ENCODE data around the gene EHD4.
A peak's percentile ranks its signal among the peaks of the same experiment; 100 is the strongest.

The EHD4 gene

DNA sequence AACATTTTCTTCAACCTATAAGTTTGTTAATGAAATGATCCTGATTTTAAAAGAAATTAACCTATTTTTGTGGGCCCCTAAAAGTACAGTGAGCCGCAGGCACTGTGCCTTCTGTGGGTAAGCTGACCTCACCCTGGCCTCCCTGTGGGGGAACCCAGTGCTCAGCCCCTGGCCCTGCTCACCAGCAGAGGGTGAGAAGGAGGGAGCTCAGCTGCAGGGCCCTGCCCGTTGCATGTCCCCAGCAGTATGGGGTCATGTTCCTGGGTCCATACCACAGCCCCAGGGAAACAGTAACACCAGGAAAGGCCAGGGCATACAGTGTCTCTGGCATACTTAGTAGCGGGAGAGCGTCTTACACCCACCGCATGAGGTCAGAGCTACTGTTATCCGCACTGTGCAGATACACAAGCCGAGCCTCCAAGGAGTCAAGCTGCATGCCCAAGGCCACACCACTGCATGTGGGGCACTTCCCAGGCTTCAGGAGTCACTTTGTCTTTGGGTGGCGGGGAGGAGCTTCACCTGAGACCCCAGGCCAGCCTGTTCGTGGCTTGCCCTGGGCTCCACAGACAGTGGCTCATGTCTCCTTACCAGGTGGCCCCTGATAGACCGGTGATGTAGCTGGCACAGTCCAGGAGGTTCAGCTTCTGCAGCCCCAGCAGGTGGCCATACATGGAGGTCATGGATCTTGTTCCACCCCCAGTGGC lies 22.6 kb upstream of the EHD4 start:
- DNase-seq (ENCODE audit: low spot score) = no peak

DNA sequence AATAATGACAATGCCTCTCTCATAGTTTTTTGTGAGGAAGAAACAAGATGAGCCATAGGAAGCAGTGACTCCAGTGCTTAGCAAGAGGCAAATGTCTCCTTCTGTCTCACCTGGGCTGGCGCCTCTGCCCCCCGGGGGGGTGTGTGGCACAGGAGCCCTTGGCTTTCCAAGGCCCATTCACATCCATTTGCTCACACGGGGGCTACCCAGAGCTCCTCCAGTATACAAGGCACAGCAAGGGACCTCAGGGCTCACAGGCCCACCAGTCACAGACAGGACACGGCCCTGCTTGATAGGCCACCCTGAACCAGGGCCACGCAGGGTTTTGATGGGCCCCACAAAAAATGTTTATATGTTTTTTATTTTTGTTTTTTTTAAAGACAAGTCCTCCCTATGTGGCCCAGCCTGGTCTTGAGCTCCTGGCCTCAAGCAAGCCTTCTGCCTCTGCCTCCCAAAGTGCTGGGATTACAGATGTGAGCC lies 21.9 kb upstream of the EHD4 start:
- DNase-seq (ENCODE audit: low spot score) = no peak

GRCh38 chr15:41993472-41994170 lies 21.3 kb upstream of the EHD4 start:
- DNase-seq (ENCODE audit: low spot score) = no peak

DNA sequence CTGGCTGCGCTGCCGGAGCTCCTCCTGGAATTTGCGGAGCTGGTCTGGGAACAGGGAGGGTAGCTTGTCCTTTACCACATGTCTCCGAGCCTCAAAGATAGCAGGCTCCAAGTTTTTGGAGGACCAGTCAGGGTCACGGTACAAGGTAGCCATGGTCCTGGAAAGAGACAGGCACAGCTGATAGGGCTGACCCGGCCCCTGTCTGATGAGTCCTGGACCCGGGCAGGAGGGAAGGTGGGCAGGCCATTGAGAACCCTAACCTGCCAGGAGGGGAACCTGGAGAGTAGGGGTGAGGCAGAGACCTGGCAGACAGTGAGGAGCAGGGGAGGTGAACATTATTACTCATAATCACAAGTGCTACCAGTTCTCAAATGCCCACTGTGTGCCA lies 20.4 kb upstream of the EHD4 start:
- DNase-seq (ENCODE audit: low spot score) = no peak

GRCh38 chr15:41992151-41992802 lies 19.9 kb upstream of the EHD4 start:
- no peak for DNase-seq (ENCODE audit: low spot score)

- DNase-seq (ENCODE audit: low spot score) = no peak
Observed at GRCh38 chr15:41990691-41991090, 18.3 kb upstream of the EHD4 start.

DNA sequence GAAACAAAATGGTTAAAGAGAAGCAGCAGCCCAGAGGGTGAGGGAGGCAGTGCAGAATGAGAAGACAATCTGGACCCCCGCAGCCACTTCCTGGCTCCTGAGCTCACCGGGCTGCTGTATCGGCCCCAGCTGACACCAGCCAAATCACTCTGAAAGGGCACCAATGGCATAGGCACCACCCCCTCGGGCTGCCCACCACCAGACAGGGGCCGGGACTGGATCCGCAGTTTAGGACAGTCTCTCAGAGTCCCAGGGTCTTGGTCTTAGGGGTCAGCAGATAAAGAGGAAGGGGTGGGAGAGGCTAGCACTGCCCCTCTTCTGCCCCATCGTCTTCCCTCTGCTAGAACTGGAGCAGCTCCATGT lies 17.9 kb upstream of the EHD4 start:
- no peak for DNase-seq (ENCODE audit: low spot score)

- DNase-seq (ENCODE audit: low spot score) = peak; percentile 80
Observed at GRCh38 chr15:41989573-41990242, 17.4 kb upstream of the EHD4 start.

- DNase-seq (ENCODE audit: low spot score) = no peak
Observed at GRCh38 chr15:41988896-41989572, 16.7 kb upstream of the EHD4 start.

DNA sequence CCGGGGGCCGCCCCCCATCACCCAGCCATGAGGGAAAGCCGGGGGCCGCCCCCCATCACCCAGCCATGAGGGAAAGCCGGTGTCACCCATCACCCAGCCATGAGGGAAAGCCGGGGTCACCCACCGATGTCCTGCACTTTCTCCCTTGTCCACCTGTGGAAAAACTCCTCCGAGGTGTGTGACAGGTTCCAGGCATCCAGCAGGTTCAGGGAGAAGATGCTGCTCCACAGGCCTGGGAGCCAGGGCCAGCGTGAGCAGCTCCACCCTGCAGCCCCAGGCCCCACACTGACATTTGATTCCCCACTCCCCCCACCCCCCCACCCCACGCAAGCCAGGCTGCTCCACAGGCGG lies 15.5 kb upstream of the EHD4 start:
- no peak for DNase-seq (ENCODE audit: low spot score)

- no peak for DNase-seq (ENCODE audit: low spot score)
Observed at GRCh38 chr15:41987246-41987924, 15.0 kb upstream of the EHD4 start.

DNA sequence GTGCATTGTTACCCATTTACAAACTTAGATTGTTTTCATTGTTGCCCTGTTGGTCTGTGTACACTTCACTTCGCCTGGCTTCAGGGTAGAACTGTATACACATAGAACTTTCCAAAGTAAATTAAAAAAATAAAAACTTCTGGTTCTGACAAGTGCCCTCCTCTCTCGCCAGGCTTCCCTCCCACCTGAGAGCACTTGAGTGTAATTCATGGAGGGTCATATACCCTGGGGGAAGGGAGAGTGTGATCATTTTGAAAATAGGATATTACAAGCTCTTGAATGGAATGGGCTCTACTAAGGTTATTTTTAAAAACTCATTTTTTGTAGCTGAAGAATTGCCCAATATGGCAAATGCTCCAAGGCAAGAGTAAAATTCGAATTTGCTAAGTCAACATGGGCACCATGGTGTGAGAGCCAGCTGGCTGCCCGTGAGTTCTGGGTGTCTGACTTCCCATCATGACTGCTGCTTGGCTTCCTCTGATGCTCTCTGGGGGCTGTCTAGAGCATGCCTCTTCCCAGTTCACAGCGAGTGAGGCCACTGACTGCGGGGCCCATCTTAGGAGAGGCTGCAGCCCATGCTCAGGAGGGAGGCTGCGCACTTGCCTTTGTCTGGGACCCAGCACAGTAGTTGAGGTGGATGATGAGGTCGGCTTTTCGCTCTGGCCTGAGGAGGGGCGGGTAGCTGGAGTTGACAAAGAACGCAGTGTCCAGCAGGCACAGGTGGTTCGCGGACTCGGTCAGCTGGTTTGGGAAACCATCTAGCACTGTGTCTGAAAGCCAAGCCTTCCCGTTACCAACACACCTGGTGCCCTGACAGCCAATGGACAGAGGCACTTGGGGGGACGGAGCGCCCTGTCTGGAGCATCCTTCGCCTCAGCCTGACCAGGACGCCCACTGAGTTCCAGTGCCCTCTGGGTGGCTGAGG lies 13.1 kb upstream of the EHD4 start:
- no peak for DNase-seq (ENCODE audit: low spot score)

DNA sequence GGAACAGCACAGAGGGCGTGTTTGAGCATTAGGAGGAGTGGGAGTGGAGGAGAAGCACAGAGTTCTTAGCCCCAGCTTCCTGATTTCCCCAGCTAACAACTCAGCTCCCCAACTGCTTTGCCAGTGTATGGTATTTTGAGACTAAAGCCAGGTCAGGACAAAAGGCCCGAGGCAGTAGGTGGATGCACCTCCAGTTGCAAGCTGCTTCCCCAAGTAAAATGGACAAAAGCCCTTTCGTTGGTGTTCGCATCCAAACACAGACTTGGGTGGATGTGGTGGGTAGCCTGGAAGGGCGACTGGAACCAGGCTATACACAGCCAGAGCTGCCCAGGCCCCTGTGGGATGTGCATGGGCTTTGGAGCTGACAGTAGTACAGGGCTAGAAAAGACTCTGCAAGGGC lies 12.3 kb upstream of the EHD4 start:
- no peak for DNase-seq (ENCODE audit: low spot score)

DNA sequence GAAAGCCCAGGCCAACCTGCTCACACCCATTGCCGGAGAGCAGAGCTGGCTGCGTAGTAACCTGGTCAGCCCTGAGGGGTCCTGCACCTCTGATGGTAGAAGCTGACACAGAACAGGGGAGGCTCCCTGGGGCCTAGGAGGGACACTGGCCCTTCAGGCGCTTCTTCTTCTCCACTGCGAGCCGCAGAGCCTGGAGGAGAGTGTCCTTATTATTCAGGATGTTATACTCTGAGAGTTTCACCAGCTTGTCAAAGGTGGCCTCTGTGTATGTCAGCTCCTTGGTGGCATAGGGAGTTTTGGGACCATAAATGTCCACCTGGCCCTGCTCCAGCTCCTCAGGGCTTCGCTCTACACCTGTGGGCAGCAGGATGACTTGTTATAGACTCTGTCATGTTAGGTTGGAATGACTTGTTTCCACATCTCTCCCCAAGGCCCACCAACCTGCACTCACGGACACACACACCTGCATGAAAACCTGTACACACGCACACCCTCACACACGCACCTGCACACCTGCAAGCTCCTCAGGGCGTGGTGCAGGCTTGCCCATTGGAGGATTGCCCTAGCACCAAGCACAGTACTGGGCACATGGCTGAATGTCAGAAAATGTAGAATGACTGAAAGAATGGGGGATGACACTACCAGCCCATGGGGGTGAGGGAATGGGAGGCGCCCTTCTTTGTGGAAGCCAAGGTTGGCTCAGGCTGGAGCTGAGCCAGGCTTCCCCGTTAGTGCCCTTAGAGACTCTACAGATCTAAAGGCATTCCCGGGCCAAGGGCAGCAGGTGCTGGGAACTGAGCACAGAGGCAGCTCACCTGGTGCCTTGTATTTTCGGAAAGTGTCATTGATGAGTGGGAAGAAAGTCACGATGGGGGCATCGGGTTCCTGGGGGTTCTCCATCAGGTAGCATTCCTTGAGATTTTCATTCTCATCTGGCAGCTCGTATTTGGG lies 11.5 kb upstream of the EHD4 start:
- DNase-seq (ENCODE audit: low spot score) = no peak

GRCh38 chr15:41983221-41983620 lies 10.9 kb upstream of the EHD4 start:
- DNase-seq (ENCODE audit: low spot score) = no peak

DNA sequence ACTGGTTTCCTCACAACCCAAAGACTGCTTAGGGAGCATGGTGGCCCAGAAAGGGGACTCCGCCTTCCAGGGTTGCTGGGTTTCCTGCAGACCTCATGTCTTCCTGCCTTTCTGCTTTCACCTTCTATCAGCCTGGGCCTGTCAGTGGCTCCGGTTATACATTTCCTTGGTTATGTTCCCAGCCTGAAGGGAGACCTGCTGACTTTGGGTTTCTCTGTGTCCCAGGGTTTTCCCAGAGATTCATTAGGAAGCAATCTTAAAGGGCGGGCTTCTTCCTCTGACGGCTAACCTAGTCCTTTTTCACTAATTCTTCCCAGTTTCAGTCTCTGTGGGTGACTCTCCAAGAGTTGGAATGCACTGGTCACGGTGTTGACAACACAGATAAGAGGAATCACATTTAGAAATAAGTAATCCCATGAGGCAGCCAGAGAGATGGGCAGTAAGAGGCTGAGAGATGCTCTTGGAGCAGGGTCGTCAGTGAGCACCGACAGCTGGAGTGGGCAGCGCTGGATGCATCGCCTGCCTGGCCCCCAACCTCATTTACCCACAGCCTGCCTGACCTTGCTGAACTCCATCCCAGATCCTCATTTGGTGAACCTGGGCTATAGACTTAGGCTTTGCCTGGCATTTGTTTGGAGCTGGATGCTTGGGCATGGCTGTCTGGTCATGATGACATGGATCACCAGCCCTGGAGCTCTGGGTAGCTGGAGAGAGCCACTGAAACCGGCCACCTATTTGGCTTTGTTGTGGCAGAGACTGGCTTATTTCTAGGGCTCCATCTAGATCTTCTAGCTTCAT lies 10.0 kb upstream of the EHD4 start:
- DNase-seq (ENCODE audit: low spot score) = no peak

- no peak for DNase-seq (ENCODE audit: low spot score)
Observed at GRCh38 chr15:41981371-41982132, 9.2 kb upstream of the EHD4 start.
